GM20000 (cell line): ENCODE data around the gene DNAH17.

Source experiments
- DNase-seq: peaks from one replicate; pipeline ENCODE4 v3.0.0; 2012; ENCODE audit warnings: low spot score
- TF ChIP-seq, protein P1 (sequence below): IDR thresholded peaks from 2 replicates; pipeline ENCODE4 v1.5.1; 2012; ENCODE audit warnings: mild to moderate bottlenecking, control low read depth; ENCODE audit errors: extremely low read depth, missing control alignments

The DNAH17 gene

DNA sequence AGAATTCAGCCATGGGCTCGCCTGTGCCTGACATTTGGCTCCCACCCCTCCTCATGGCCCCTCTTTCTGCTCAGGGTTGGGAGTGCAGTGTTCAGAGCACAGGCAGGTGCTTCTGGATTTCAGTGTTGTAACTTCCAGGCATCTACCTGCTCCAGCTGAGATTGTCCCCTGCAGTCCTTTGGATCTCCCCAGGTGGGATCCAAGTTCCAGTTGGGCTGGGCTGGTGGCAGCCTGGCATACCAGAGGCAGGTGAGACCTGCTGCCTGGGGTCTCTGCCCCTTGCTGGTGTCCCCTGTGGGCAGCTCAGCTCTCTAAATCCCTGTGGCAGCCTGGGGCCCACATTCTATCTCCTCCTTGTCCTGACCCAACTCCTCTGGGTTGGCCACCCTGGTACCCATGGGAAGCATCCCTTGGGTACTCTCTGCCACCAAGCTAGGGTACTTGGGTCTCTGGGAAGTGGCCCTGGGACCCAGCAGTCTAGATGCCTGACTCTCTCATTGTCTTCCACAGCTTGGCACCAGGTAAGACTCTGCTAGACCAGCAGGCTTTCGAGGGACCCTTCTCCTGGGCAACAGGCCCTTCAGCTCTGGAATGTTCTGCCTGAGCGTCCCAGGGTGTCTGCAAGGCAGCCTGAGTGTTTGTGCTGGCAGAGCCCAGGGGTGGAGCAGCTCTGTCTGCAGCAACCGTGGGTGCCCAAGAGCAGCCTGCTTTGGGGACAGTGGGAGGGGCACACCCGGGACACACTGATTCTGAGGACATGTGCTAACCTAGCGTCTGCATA is 42.5 kb downstream of the DNAH17 start:
- TF ChIP-seq, protein P1, sequence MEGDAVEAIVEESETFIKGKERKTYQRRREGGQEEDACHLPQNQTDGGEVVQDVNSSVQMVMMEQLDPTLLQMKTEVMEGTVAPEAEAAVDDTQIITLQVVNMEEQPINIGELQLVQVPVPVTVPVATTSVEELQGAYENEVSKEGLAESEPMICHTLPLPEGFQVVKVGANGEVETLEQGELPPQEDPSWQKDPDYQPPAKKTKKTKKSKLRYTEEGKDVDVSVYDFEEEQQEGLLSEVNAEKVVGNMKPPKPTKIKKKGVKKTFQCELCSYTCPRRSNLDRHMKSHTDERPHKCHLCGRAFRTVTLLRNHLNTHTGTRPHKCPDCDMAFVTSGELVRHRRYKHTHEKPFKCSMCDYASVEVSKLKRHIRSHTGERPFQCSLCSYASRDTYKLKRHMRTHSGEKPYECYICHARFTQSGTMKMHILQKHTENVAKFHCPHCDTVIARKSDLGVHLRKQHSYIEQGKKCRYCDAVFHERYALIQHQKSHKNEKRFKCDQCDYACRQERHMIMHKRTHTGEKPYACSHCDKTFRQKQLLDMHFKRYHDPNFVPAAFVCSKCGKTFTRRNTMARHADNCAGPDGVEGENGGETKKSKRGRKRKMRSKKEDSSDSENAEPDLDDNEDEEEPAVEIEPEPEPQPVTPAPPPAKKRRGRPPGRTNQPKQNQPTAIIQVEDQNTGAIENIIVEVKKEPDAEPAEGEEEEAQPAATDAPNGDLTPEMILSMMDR: no peak
- DNase-seq: no peak

DNA sequence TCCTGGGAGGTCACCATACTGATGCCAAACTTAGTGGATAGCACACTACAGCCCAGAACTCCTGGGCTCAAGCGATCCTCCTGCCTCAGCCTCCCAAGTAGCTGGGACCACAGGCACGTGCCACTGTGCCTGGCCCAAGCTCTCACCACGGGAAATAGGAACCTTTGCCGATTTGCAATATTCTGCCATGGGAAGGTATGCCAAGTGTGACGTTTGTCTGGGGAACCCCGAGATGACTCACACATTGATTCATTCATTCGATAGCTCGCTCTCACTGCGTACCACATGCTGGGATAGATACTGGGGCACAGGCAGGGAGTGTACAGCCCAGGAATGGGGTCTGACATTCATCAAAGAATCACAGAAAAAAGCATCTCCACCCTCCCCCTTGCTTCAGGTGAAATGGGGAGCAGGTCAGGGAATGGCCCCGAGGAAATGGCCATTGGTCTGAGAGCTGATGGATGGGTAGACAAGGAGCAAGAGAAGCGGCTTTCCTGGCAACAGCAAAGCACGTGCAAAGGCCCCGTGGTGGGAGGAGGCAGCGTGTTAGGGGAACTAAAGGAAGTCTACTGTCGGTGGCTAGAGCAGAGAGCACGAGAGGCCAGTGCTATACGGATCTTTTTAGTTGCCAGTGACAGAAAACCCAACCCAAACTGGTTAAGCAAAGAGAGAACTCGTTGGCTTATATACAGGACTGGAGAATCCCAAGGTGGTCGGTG is 44.1 kb downstream of the DNAH17 start:
- no peak for DNase-seq
- TF ChIP-seq, protein P1: no peak

DNA sequence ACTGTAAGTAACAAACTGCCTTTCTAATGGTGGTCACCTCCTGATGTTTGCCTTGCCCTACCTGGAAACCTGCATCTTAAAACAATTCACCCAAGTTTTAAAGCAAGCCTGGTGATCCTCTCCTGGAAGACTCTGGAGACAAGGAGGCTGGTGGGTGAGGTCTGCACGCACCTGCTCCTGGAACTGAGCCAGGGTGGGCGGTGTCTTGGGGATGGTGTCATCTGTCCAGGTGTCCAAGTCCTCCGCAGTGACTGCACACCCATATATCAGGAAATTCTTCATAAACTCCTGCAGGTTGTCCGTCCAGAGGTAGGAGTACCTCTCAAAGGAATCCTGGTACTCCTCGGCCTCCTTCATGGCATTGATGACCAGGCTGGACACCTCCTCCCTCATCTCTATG is 44.9 kb downstream of the DNAH17 start:
- TF ChIP-seq, protein P1: no peak
- no peak for DNase-seq

DNA sequence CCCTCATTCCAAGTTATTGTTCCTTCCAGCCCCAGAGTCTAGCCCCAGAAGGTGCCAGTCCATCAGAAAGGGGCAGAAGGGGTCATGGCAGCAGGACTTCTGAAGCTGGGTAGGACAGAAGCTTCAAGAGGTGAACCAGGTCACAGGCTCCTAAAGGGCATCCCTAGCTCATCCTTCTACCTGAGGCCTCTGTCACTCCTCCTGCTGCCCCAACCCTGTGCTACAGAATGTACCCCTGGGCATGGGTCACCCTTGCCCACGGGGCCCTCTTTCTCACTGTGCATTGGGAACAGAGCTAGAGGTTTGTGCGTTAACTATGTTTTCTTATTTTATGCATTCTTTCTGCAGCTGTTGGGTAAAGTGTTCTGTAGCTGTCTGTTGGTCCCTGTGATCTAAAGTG is 46.5 kb downstream of the DNAH17 start:
- no peak for DNase-seq
- TF ChIP-seq, protein P1: no peak

DNA sequence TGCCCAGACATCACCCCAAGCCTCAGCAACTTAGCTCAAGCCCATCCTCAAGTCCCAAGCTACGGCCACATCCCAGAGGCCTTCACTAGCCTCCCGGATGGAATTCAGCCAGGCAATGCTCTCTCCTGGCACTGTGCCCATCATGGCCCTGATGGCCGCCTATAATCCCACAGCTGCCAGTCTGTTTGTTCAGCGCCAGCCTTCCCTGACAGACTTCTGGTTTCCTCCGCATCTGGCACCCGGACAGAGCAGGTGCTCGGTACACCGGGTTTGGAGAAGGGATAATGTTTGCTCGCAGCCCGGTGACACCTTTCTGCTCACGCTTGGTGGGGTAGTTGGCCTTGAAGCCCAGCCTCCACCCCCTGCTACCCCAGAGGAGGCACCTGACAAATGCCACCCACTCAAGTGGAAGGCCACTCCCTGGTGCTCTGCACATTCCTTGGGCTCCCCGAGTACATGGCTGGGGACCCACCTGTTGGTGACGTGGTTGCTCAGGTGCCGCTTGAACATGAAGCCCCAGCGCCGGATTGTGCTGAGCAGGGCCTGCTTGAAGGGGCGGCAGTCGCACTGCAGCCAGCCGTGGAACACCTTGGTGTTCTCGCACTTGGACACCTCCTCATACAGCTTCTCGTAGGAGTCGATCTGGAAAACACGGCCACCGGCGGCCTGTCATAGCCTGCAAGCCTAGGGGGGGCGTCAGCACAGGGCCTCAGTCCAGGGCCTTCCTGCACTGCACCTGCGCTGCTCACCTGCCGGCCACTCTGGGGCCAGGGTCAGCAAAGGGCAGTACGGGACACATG is 47.1 kb downstream of the DNAH17 start:
- DNase-seq: no peak

DNA sequence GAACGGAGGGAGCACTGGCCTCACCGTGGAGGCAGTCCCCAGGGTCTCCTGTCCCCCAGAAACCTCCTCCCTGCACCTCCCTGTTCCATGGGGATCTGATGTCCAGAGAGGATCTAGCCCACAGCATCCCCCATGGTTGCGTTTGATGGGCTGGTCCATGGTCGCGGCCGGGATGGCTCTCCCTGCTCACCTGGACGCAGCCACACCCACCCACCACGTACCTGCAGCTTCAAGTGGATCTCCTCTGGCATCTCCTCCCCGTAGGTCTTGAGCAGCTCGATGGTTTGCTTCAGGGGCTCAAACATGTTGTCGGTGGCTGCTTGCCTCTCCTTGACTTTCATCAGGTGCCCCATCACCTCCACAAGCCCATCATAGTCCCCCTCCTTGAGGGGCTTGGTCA is 47.9 kb downstream of the DNAH17 start:
- DNase-seq: no peak
- TF ChIP-seq, protein P1: no peak

More for the DNA sequence above, 47.1 kb downstream of the DNAH17 start:
- TF ChIP-seq, protein P1: no peak

DNA sequence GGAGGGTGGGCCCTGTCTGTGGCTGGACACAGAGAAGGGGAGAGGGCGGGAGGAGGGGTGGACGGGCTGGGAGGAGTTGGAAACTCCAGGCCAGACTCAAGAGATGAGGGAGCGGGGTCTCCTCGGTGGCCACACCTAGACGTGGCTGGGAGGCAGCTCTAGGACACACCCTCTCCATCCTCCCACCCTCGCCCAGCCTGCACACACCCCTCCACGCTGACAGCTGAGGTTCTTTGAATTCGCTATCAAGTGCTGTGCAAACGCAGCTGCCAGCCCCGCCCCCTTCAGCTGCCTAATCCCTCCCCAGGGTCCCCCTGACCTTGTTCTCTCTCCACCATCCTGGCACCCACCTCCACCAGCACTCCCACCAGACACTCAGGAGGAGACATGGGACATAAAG is 48.7 kb downstream of the DNAH17 start:
- TF ChIP-seq, protein P1: no peak
- DNase-seq: no peak
